Testis (tissue), 3 donors: Measurements from ENCODE around the gene SEMA3C. TPM values are rescaled to one million over a fixed set of nuclear protein-coding genes. Genes with fewer than 3 reads are reported as not detected.

Experiments used
- DNase-seq: peaks from one replicate; pipeline ENCODE4 v3.0.0-alpha.2; 2019
- H3K27ac ChIP-seq, 2 donors: fragments of 200-600 bp; sonication (generic); one replicate each; pipeline ENCODE4 v1.5.1; 2019
- H3K27me3 ChIP-seq: fragments of 200-600 bp; sonication (generic); one replicate; pipeline ENCODE4 v1.5.1; 2019
- H3K36me3 ChIP-seq: fragments of 200-600 bp; sonication (generic); one replicate; pipeline ENCODE4 v1.5.1; 2017; ENCODE audit warnings: low read depth; ENCODE audit errors: missing control alignments
- H3K4me1 ChIP-seq: fragments of 200-600 bp; sonication (generic); one replicate; pipeline ENCODE4 v1.5.1; 2019
- H3K4me3 ChIP-seq, 2 donors: fragments of 200-600 bp; sonication (generic); one replicate each; pipeline ENCODE4 v1.5.1; 2017 to 2019
- H3K9me3 ChIP-seq: fragments of 200-600 bp; sonication (generic); one replicate; pipeline ENCODE4 v1.5.1; 2017
- CTCF ChIP-seq, 3 experiments: fragments of 450-650 bp in 2 of 3; fragments of 200-600 bp in 1 of 3; sonication (generic) in 1 of 3; IDR thresholded peaks; one replicate each; pipeline ENCODE4 v1.5.1; 2016 to 2019; ENCODE audit warnings: antibody characterized with exemption in 3 of 3, mild to moderate bottlenecking in 2 of 3, moderate library complexity in 1 of 3
- POLR2A ChIP-seq: fragments of 450-650 bp; IDR thresholded peaks from one replicate; pipeline ENCODE4 v1.6.1; 2017; ENCODE audit warnings: antibody characterized with exemption, mild to moderate bottlenecking, moderate library complexity
- WGBS, 2 donors: methylation state at CpG; one replicate each; pipeline ENCODE4 v1.1.5; 2018; 5-methylcytosine and 5-hydroxymethylcytosine counted together
- intact Hi-C: fragments of 100-400 bp; cut with DNase I; formaldehyde crosslinking; loops from one replicate; pipeline ENCODE4 v1.15.1; 2023; ENCODE audit warnings: low total_unique reads
- polyA plus RNA-seq: library from polyadenylated mRNA; stranded (reverse); fragments of 350-450 nt; fragmentation: Illumina TruSeq; extraction: RNeasy Lipid Tissue Mini Kit (QIAGEN cat#74804); gene quantifications from one replicate; pipeline ENCODE4 v1.2.3, GENCODE V29; 2014; ENCODE audit warnings: low read depth, low replicate concordance; ENCODE audit not compliant: insufficient read depth
- total RNA-seq, 2 donors: library from RNA; depleted of rRNA; stranded (reverse); fragments of >200 nt; gene quantifications; one replicate each; pipeline ENCODE4 v1.2.3, GENCODE V29; 2016

Gene SEMA3C
- total and polyA plus RNA-seq, 3 donors from 2014 or later, result 23.1 to 113 (median 78.8) TPM

- Histone ChIP-seq H3K36me3 (no peaks in the 10 kb centered on the region), H3K27ac (no peak overlapping the region), H3K9me3 (no peaks in the 10 kb centered on the region), H3K4me1 (peaks cover 4% of the 10 kb centered on the region), H3K4me3 (no peak overlapping the region), H3K27me3 (no peaks in the 10 kb centered on the region)
- DNase-seq, result no peak
- intact Hi-C loops, result no loop called here
- TF ChIP-seq POLR2A, result no peak
- no peak for TF ChIP-seq CTCF (IDR thresholded peaks at IDR 0.05)
Measured at GRCh38 chr7:80946858-80947257, 28.0 kb upstream of the SEMA3C start.

- TF ChIP-seq POLR2A (no peak), CTCF (IDR thresholded peaks at IDR 0.05) (no peak)
- H3K9me3 ChIP-seq, result no peaks in the 10 kb centered on the region
- peaks cover 4% of the 10 kb centered on the region for H3K4me1 ChIP-seq
- WGBS, 2 donors, result 78 to 84% methylated on average over 2 of the region's 2 CpGs
- H3K27ac ChIP-seq, result no peak overlapping the region
- H3K4me3 ChIP-seq, result no peak overlapping the region
- H3K36me3 ChIP-seq, result no peaks in the 10 kb centered on the region
- intact Hi-C loops, result no loop called here
- no peaks in the 10 kb centered on the region for H3K27me3 ChIP-seq
- no peak for DNase-seq
Measured at GRCh38 chr7:80945976-80946375, 27.1 kb upstream of the SEMA3C start.

GRCh38 chr7:80943342-80943741, 24.5 kb upstream of the SEMA3C start:
- peaks cover 4% of the 10 kb centered on the region for H3K4me1 ChIP-seq
- intact Hi-C loops, result no loop called here
- WGBS, 2 donors, result 93 to 100% methylated on average over 1 of the region's 1 CpG
- no peaks in the 10 kb centered on the region for H3K36me3 ChIP-seq
- no peak for DNase-seq
- no peak overlapping the region for H3K27ac ChIP-seq
- no peaks in the 10 kb centered on the region for H3K9me3 ChIP-seq
- TF ChIP-seq POLR2A (no peak), CTCF (IDR thresholded peaks at IDR 0.05) (no peak)
- no peak overlapping the region for H3K4me3 ChIP-seq
- H3K27me3 ChIP-seq, result no peaks in the 10 kb centered on the region

GRCh38 chr7:80942261-80943041, 23.6 kb upstream of the SEMA3C start:
- H3K36me3 ChIP-seq, result no peaks in the 10 kb centered on the region
- no peak overlapping the region for H3K27ac ChIP-seq
- H3K4me1 ChIP-seq, result peaks cover 4% of the 10 kb centered on the region
- no peak for DNase-seq
- no peak for TF ChIP-seq CTCF (IDR thresholded peaks at IDR 0.05)
- no peak for TF ChIP-seq POLR2A
- no peaks in the 10 kb centered on the region for H3K27me3 ChIP-seq
- no peak overlapping the region for H3K4me3 ChIP-seq
- no peaks in the 10 kb centered on the region for H3K9me3 ChIP-seq
- intact Hi-C loops, result no loop called here
- 58 to 72% methylated on average over 2 of the region's 2 CpGs for WGBS, 2 donors

GRCh38 chr7:80941208-80941758, 22.4 kb upstream of the SEMA3C start:
- WGBS, 2 donors, result 80 to 82% methylated on average over 4 of the region's 4 CpGs
- Histone ChIP-seq H3K27me3 (no peaks in the 10 kb centered on the region), H3K4me1 (peaks cover 4% of the 10 kb centered on the region), H3K9me3 (no peaks in the 10 kb centered on the region), H3K4me3 (no peak overlapping the region), H3K36me3 (no peaks in the 10 kb centered on the region), H3K27ac (no peak overlapping the region)
- DNase-seq, result no peak
- intact Hi-C loops, result no loop called here
- TF ChIP-seq CTCF (IDR thresholded peaks at IDR 0.05) (no peak), POLR2A (no peak)
